CD8-positive, alpha-beta memory T cell (primary cell): ENCODE data around the gene RPL41. TPM values are rescaled to one million over a fixed set of nuclear protein-coding genes. Genes with fewer than 3 reads are reported as not detected.
A peak's percentile ranks its signal among the peaks of the same experiment; 100 is the strongest.
"Not testable (repeated sequence)": the region's sequence is repeated elsewhere in the genome, so short reads cannot be mapped to it uniquely, and the experiment has no call there.

Experiments
- CTCF ChIA-PET: fragments of 350-600 bp; sonication (Branson Sonifier 250); formaldehyde crosslinking; loops from one replicate; lab custom pipeline; 2021; ENCODE audit warnings: antibody characterized with exemption; lab: Charles Lee
- POLR2A ChIA-PET: fragments of 350-600 bp; sonication (Branson Sonifier 250); formaldehyde crosslinking; loops from one replicate; lab custom pipeline; 2021; ENCODE audit warnings: antibody characterized with exemption; lab: Charles Lee
- DNase-seq, 5 donors: peaks; one replicate each; pipeline versions ENCODE4 v3.0.0 to v3.0.0-alpha.2; 2020 to 2022; ENCODE audit warnings: mixed read lengths in 1 of 5
- H3K27ac ChIP-seq: one replicate; pipeline ENCODE4 v1.7.0; 2013; ENCODE audit warnings: low read depth, mild to moderate bottlenecking, low read length, moderate library complexity
- H3K27me3 ChIP-seq: 2 replicates; pipeline ENCODE4 v1.7.0; 2013; ENCODE audit warnings: low read length, mild to moderate bottlenecking; ENCODE audit not compliant: insufficient read depth, poor library complexity, severe bottlenecking
- H3K36me3 ChIP-seq: 2 replicates; pipeline ENCODE4 v1.7.0; 2013; ENCODE audit warnings: mild to moderate bottlenecking, low read length, moderate library complexity; ENCODE audit not compliant: insufficient read depth
- H3K4me1 ChIP-seq: 2 replicates; pipeline ENCODE4 v1.7.0; 2013; ENCODE audit warnings: mild to moderate bottlenecking, low read length, moderate library complexity; ENCODE audit not compliant: insufficient read depth
- H3K4me3 ChIP-seq: 2 replicates; pipeline ENCODE4 v1.7.0; 2013; ENCODE audit warnings: mild to moderate bottlenecking, low read length
- H3K9me3 ChIP-seq: 2 replicates; pipeline ENCODE4 v1.7.0; 2013; ENCODE audit warnings: mild to moderate bottlenecking, low read length
- H3K27ac Mint-ChIP-seq, 8 donors: one replicate each; pipeline ENCODE4 v1.8.0; 2020 to 2021; ENCODE audit warnings: mixed read lengths in 8 of 8, mild to moderate bottlenecking in 6 of 8, inconsistent platforms in 3 of 8, moderate library complexity in 3 of 8
- H3K27me3 Mint-ChIP-seq, 2 donors: one replicate each; pipeline ENCODE4 v1.8.0; 2020 to 2021; ENCODE audit warnings: mixed read lengths in 2 of 2, mild to moderate bottlenecking in 1 of 2, moderate library complexity in 1 of 2
- H3K36me3 Mint-ChIP-seq, 3 donors: one replicate each; pipeline ENCODE4 v1.8.0; 2020 to 2021; ENCODE audit warnings: mixed read lengths in 3 of 3, inconsistent platforms in 1 of 3, mild to moderate bottlenecking in 1 of 3
- H3K4me1 Mint-ChIP-seq, 3 donors: one replicate each; pipeline ENCODE4 v1.8.0; 2020 to 2021; ENCODE audit warnings: mixed read lengths in 3 of 3, inconsistent platforms in 1 of 3, mild to moderate bottlenecking in 1 of 3
- H3K4me3 Mint-ChIP-seq, 7 donors: one replicate each; pipeline ENCODE4 v1.8.0; 2020 to 2021; ENCODE audit warnings: mixed read lengths in 7 of 7, mild to moderate bottlenecking in 6 of 7, moderate library complexity in 4 of 7, inconsistent platforms in 2 of 7
- H3K9me3 Mint-ChIP-seq, 5 donors: one replicate each; pipeline ENCODE4 v1.8.0; 2020 to 2022; ENCODE audit warnings: mixed read lengths in 5 of 5, mild to moderate bottlenecking in 3 of 5, moderate library complexity in 2 of 5, inconsistent platforms in 1 of 5
- polyA plus RNA-seq: library from polyadenylated mRNA; unstranded; fragments of 300-500 nt; fragmentation: Illumina TruSeq; gene quantifications from one replicate; pipeline ENCODE4 v1.2.3, GENCODE V29; 2021
- total RNA-seq, 2 experiments: library from RNA; stranded (reverse); gene quantifications; one replicate each; pipeline ENCODE4 v1.2.3, GENCODE V29; 2021

The RPL41 gene
- total and polyA plus RNA-seq, 3 experiments from 2014 or later, result 5,711 to 7,268 (median 5,990) TPM

DNA sequence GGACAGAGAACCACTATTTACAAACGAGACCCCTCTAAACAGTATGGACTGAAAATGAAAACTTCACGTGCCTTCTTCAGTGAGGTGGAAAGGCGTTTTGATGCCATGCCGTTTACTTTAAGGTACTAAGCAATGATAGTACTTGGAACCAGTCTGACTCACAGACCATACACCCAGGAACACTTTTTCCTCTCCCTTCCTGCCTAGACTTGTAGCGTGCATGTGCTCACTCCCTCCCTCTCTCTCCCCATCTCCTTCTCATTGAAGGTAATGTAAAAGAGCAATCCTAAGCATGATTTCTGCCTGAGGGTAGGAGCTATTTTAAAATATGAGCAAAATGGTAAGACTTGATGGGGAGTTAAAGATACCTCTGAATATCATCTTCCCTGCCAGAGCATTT, 5.9 kb upstream of the RPL41 start:
- peaks cover 54% of the 10 kb centered on the region for H3K36me3 ChIP-seq
- no peak for DNase-seq
- no peaks in the 10 kb centered on the region for H3K9me3 ChIP-seq
- H3K4me3 ChIP-seq, result no peak overlapping the region
- ChIA-PET CTCF (interaction anchor here (0.7 to 8.4 kb wide), 3 partner anchors 7 to 114 kb away, joined by 3 to 89 read pairs (median 3); partner anchors contain the start of genes RPL41 and ZC3H10), POLR2A (no interaction called here)
- H3K27me3 ChIP-seq, result no peaks in the 10 kb centered on the region
- Mint-ChIP-seq H3K9me3 (no peaks in the 10 kb centered on the region), H3K27ac (peak overlapping the region in 4 of 8 donors; percentile 53 to 79 (median 60)), H3K36me3 (peaks cover 11 to 73% (median 24%) of the 10 kb centered on the region in 3 donors), H3K27me3 (no peaks in the 10 kb centered on the region), H3K4me1 (peaks cover 15 to 22% (median 18%) of the 10 kb centered on the region in 3 donors), H3K4me3 (peak overlapping the region in 1 of 7 donors; percentile 66)
- H3K27ac ChIP-seq, result no peak overlapping the region
- H3K4me1 ChIP-seq, result peaks cover 14% of the 10 kb centered on the region

- H3K27ac ChIP-seq, result no peak overlapping the region
- Mint-ChIP-seq H3K9me3 (no peaks in the 10 kb centered on the region), H3K4me1 (peaks cover 26 to 33% (median 30%) of the 10 kb centered on the region in 3 donors), H3K27ac (peak overlapping the region in 5 of 8 donors; percentile 20 to 78 (median 61)), H3K36me3 (peaks cover 15 to 67% (median 35%) of the 10 kb centered on the region in 3 donors), H3K27me3 (peaks cover 0 to 10% of the 10 kb centered on the region in 2 donors), H3K4me3 (peak overlapping the region in 2 of 7 donors; percentile 54 to 66)
- peaks cover 41% of the 10 kb centered on the region for H3K36me3 ChIP-seq
- H3K4me3 ChIP-seq, result no peak overlapping the region
- POLR2A ChIA-PET, result no interaction called here
- no peaks in the 10 kb centered on the region for H3K9me3 ChIP-seq
- peaks cover 25% of the 10 kb centered on the region for H3K4me1 ChIP-seq
- CTCF ChIA-PET, result interaction anchor here (0.8 to 1.1 kb wide), 2 partner anchors 28 to 76 kb away, joined by 3 to 4 read pairs; partner anchors contain the start of gene SMARCC2
- no peak for DNase-seq
- no peaks in the 10 kb centered on the region for H3K27me3 ChIP-seq
Measured at GRCh38 chr12:56114084-56114483, 2.3 kb upstream of the RPL41 start.

DNA sequence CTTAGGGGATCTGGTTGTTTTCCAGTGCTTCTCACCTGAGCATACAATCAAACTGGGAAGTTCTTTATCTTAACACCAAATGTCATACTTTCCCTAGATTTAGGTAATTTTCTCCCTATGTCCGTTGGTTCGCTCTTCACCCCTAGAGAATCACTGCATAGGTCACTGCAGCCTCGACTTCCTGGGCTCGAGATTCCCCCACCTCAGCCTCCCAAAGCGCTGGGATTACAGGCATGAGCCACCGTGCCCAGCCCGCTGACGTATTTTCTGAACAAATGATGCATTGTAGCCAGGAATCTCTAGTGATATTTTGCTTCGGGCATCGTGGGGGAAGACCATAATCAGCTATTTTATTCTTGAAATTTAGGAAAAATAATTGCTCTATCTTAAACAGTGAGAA, 1.1 kb upstream of the RPL41 start:
- Histone ChIP-seq H3K9me3 (no peaks in the 10 kb centered on the region), H3K27ac (peak overlapping the region; percentile 99), H3K4me1 (peaks cover 34% of the 10 kb centered on the region), H3K27me3 (no peaks in the 10 kb centered on the region), H3K36me3 (peaks cover 29% of the 10 kb centered on the region), H3K4me3 (peak overlapping the region; percentile 93)
- H3K36me3 Mint-ChIP-seq, result peaks cover 8 to 63% (median 33%) of the 10 kb centered on the region in 3 donors
- no peaks in the 10 kb centered on the region for H3K9me3 Mint-ChIP-seq
- peak overlapping the region; percentile 96 to 100 (median 98) for H3K27ac Mint-ChIP-seq
- ChIA-PET POLR2A (interaction anchor here (0.6 to 5.0 kb wide), 5 partner anchors 8 to 142 kb away, joined by 3 to 115 read pairs (median 5); partner anchors contain the start of genes MYL6B, PA2G4 and RAB5B), CTCF (interaction anchor here (0.7 to 5.5 kb wide), 3 partner anchors 8 to 75 kb away, joined by 3 to 89 read pairs (median 47); partner anchors contain the start of gene PA2G4)
- no peak for DNase-seq
- peaks cover 0 to 10% of the 10 kb centered on the region in 2 donors for H3K27me3 Mint-ChIP-seq
- H3K4me3 Mint-ChIP-seq, result peak overlapping the region; percentile 89 to 100 (median 99)
- peaks cover 34 to 43% (median 37%) of the 10 kb centered on the region in 3 donors for H3K4me1 Mint-ChIP-seq

- H3K36me3 ChIP-seq, result peaks cover 13% of the 10 kb centered on the region
Measured at GRCh38 chr12:56117082-56117706, 761 bp downstream of the RPL41 start.

GRCh38 chr12:56117778-56118687, 1.6 kb downstream of the RPL41 start, which contains the start of gene ZC3H10:
TSS of gene ZC3H10 (plus strand) at chr12:56118266. CDS start at chr12:56120563, 2,297 bp downstream.
- Histone ChIP-seq H3K4me3 (peak within 1 kb of the TSS; percentile 93), H3K9me3 (no peaks in the 10 kb centered on the region), H3K27me3 (no peaks in the 10 kb centered on the region), H3K4me1 (peaks cover 34% of the 10 kb centered on the region), H3K27ac (peak within 1 kb of the TSS; percentile 99), H3K36me3 (peaks cover 11% of the 10 kb centered on the region)
- ChIA-PET POLR2A (interaction anchor here (0.5 to 5.8 kb wide), 26 partner anchors 8 to 607 kb away, joined by 3 to 115 read pairs (median 4); partner anchors contain the start of genes ANKRD52, CNPY2, ERBB3 and ESYT1), CTCF (interaction anchor here (0.6 to 5.6 kb wide), 35 partner anchors 8 to 516 kb away, joined by 3 to 101 read pairs (median 5); partner anchors contain the start of genes ANKRD52, COQ10A, ERBB3 and ESYT1)
- Mint-ChIP-seq H3K27ac (peak within 1 kb of the TSS; percentile 96 to 100 (median 98)), H3K9me3 (no peaks in the 10 kb centered on the region), H3K27me3 (peaks cover 0 to 10% of the 10 kb centered on the region in 2 donors), H3K4me1 (peaks cover 37 to 43% (median 38%) of the 10 kb centered on the region in 3 donors), H3K4me3 (peak within 1 kb of the TSS; percentile 89 to 100 (median 99)), H3K36me3 (peaks cover 7 to 61% (median 21%) of the 10 kb centered on the region in 3 donors)
- peak; percentile 93 to 100 (median 98) for DNase-seq

More at GRCh38 chr12:56117082-56117706, 761 bp downstream of the RPL41 start:
- peaks cover 34% of the 10 kb centered on the region for H3K4me1 ChIP-seq
- peak overlapping the region; percentile 89 to 100 (median 99) for H3K4me3 Mint-ChIP-seq
- peaks cover 36 to 43% (median 37%) of the 10 kb centered on the region in 3 donors for H3K4me1 Mint-ChIP-seq
- peak overlapping the region; percentile 93 for H3K4me3 ChIP-seq
- H3K27me3 Mint-ChIP-seq, H3K27me3 ChIP-seq, H3K9me3 Mint-ChIP-seq, DNase-seq, H3K9me3 ChIP-seq: not testable (repeated sequence)
- ChIA-PET POLR2A (interaction anchor here (0.9 to 5.8 kb wide), 14 partner anchors 9 to 299 kb away, joined by 3 to 115 read pairs (median 5); partner anchors contain the start of genes ESYT1, MYL6B, ORMDL2 and PA2G4), CTCF (interaction anchor here (1.1 to 5.6 kb wide), 14 partner anchors 9 to 231 kb away, joined by 3 to 101 read pairs (median 14); partner anchors contain the start of genes ANKRD52, ERBB3, ESYT1 and PA2G4)
- H3K27ac ChIP-seq, result peak overlapping the region; percentile 99
- peaks cover 7 to 65% (median 23%) of the 10 kb centered on the region in 3 donors for H3K36me3 Mint-ChIP-seq
- H3K27ac Mint-ChIP-seq, result peak overlapping the region; percentile 96 to 100 (median 98)

- CTCF ChIA-PET, result interaction anchor here (0.6 to 5.6 kb wide), 38 partner anchors 7 to 515 kb away, joined by 3 to 101 read pairs (median 4); partner anchors contain the start of genes ANKRD52, COQ10A, ERBB3 and ESYT1
- peaks cover 0 to 10% of the 10 kb centered on the region in 2 donors for H3K27me3 Mint-ChIP-seq
Measured at GRCh38 chr12:56118688-56119357, 2.4 kb downstream of the RPL41 start.

More at GRCh38 chr12:56118688-56119357, 2.4 kb downstream of the RPL41 start:
- H3K9me3 ChIP-seq, result no peaks in the 10 kb centered on the region
- peak overlapping the region; percentile 99 for H3K27ac ChIP-seq
- H3K4me3 Mint-ChIP-seq, result peak overlapping the region; percentile 89 to 100 (median 99)
- POLR2A ChIA-PET, result interaction anchor here (0.5 to 5.8 kb wide), 25 partner anchors 8 to 606 kb away, joined by 3 to 115 read pairs (median 4); partner anchors contain the start of genes ANKRD52, CNPY2, ERBB3 and ESYT1
- H3K4me1 Mint-ChIP-seq, result peaks cover 40 to 45% (median 40%) of the 10 kb centered on the region in 3 donors
- H3K36me3 Mint-ChIP-seq, result peaks cover 7 to 53% (median 14%) of the 10 kb centered on the region in 3 donors
- H3K4me1 ChIP-seq, result peaks cover 34% of the 10 kb centered on the region
- H3K27me3 ChIP-seq, result no peaks in the 10 kb centered on the region
- peak overlapping the region; percentile 84 for H3K4me3 ChIP-seq
- peaks cover 11% of the 10 kb centered on the region for H3K36me3 ChIP-seq
- DNase-seq, result no peak
- no peaks in the 10 kb centered on the region for H3K9me3 Mint-ChIP-seq
- H3K27ac Mint-ChIP-seq, result peak overlapping the region; percentile 96 to 100 (median 98)
